HG02642 (cell line): Measurements from ENCODE around the gene TRMT2A.

Experiments
- ATAC-seq: cut with Tn5 transposase; IDR thresholded peaks from one replicate; pipeline ENCODE4 v1.9.1; 2021; ENCODE audit warnings: mild to moderate bottlenecking; ENCODE audit not compliant: unreplicated experiment, poor library complexity

TRMT2A gene

DNA sequence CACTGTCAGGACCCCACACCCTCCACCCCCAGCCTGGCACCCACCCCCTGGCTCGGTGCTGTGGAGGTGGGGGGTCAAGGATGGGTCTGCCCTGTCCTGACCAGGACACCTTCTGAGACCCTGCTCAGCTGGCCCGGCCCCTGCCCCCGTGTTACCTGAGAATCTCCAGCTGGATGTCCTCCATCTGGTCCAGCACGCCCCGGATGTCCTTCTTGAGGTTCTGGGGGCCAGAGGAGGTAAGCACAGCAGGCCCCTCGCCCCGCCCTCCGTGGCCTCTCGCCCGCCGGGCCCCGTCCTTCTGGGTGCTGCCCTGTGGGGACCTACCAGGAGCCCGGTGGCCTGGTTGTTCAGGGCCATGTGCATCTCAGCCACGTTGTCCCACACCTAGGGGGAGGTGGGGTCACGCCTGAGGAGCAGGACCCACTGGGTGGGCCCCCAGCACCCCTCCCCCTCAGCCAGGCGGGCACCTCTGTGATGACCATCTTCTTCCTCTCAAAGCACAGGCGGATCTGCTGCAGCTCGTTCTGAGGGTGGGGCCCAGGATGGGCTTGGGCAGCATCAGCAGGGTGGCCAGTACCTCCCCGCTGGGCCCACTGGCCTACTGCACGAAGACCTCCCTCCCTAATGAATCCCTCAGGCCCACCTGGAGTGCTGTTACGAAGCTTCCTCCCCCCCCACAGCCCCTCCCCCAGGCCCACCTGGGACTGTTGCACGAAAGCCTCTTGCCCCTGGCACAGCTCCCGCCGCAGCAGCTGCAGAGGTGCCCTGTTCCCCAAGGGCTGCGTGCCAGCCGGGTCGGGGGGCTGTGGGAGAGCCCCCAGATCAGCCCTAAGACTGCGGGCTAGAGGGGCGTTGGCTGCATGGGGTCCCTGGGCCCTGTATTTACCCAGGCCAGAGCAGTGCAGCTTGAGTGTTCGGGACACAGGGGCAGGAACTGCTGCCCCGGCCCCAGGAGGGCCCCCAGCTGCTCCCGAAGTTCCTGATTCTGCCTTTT lies 32.5 kb upstream of the TRMT2A start:
- ATAC-seq: no peak

DNA sequence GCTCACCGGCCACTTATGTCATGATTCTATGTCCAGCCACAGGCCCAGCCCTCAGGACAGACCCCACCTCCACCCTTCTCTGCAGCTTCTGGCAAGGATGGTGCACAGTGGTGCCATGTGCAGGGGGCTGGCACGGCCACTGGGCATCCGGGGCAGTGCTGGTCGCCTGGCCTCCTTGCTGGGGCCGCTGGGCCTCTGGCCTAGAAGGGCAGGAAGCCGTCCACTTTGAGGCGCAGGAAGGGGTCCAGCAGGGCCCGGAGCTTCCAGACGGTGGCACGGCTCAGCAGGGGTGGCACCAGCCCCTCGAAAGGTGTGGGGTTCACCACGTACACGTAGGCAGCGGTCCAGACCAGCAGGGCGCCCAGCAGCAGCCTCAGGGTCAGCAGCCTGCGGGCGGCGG lies 31.4 kb upstream of the TRMT2A start:
- no peak for ATAC-seq

DNA sequence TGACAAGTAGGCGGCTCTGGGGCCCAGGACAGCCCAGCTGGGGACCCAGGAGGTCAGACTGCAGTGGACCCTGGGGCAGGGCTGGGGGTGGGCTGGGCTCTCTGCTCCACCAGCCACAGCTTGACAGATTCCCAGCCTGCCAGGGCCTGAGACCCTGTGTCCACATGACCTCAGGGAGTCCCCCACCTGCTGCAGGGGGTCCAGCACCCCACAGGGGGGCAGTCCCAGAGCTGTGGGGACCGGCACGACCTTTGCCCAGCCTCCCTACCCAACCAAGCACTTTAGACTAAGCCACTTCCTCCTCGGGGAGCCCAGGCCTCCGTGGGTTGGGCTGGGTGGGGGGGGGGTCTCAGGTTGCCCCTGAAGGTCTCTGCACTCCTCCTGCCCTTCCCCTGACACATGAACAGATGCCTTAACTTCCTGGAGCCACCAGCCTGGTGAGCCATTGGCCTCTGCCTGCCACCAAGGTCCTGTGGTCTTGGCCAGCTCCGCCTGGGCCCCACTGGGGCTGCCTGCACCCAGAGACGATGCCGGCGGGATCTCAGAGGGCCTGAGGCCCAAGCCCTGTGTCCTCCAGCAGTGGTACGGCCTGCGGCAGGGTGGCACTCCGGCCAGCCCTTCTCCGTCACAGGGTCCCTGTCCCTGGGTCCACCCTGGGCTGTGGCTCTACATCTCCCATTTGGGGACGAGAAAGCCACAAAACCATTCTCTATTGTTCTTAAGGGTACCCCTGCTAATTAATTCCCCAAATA lies 30.4 kb upstream of the TRMT2A start:
- ATAC-seq: no peak

DNA sequence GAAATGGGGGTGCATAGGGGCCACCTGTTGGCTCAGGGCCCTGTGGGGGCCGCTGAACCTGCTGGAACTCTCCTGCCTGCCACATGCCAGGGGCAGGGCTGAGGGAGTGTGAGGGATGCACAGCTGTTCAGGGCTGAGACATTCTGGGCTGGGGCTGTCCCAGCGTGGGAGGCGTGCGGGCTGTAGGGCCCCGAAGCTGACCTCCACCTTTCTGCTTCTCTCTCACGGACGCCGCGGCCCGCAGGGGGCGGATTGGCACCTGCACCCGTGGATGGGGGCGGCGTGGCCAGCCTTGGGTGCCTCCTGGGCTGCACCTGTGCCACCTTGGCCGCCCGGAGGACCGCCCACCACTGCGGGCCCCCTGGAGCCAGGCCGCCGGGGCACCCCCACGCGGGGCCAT lies 29.8 kb upstream of the TRMT2A start:
- ATAC-seq: no peak

DNA sequence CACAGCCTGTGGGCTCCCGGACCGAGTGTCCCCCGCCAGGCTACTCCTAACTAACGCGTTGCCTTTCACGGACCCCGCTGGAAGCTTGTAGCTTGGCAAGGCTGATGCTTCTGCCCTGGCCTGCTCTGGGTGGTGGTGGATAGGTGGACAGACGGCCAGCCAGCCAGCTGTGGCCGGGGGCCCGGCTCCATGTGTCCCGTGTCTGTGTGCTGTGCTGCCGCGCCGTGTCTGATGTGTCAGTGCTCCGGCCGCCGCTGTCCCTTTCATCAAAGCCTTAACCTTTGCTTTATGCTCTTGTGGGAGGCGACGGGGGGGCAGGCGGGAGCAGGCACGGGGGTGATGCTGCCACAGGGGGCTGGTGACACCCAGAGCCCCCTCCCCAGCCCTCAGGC lies 28.8 kb upstream of the TRMT2A start:
- no peak for ATAC-seq

DNA sequence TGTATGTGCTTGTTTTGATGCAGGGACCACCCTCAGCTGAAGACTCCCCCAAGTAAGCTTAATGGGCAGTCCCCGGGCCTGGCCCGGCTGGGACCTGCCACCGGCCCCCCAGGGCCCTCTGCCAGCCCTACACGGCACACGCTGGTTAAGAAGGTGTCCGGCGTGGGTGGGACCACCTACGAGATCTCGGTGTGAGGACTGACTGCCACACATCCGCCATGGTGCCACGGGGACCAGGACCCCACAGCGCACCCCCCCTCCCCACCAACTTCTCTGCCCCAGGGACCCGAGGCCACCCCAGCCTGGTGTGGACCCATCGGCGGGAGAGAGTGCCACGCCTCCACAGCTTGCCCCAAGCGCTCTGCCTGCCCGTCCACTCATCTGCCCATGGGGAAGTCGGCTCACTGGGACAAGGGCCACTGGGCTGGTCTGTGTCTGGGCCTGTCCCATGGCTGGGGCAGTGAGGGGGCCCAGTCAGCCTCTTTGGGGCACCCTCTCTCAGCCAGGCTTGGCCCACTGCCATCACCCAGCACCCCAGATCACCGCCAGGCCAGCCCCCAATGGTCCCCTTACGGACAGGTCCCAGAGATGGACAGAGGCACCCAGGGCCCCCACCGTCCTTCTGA lies 28.3 kb upstream of the TRMT2A start:
- no peak for ATAC-seq

DNA sequence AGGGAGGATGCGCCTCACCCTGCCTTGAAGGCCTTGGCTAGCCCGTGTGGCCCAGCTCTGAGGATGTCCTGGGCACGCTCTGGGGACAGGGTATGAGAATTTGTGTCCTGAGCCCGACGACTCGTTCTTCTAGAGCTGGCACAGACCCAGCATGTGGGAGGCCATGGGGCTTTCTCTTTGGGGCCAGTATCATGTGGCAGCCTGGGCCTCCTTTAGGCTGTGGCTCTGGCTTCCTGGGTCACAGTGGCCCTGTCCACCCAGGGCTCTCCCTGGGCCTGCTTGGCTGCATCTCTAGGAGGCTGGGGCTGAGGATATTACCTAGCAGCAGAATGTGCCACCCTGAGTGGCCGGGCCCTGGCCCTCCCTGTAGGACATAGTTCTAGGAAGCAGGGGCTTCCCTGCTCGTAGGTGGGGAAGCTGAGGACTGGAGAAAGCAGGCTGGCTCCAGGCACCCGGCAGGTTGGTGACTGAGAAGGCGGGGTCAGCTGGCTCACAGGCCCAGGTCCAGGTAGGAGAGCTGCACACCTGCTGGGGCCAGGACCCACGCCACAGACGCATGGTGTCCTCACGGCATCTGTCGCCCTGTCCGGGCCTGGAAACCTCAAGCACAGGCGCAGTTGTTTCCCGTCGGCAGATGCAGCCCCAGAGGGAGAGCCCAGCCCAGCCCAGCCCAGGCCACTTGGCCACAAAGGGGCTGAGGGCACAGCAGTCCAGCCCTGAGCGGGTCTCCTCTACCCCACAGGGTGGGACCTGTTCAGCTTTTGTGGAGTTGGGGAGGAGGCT lies 27.0 kb upstream of the TRMT2A start:
- ATAC-seq: no peak

DNA sequence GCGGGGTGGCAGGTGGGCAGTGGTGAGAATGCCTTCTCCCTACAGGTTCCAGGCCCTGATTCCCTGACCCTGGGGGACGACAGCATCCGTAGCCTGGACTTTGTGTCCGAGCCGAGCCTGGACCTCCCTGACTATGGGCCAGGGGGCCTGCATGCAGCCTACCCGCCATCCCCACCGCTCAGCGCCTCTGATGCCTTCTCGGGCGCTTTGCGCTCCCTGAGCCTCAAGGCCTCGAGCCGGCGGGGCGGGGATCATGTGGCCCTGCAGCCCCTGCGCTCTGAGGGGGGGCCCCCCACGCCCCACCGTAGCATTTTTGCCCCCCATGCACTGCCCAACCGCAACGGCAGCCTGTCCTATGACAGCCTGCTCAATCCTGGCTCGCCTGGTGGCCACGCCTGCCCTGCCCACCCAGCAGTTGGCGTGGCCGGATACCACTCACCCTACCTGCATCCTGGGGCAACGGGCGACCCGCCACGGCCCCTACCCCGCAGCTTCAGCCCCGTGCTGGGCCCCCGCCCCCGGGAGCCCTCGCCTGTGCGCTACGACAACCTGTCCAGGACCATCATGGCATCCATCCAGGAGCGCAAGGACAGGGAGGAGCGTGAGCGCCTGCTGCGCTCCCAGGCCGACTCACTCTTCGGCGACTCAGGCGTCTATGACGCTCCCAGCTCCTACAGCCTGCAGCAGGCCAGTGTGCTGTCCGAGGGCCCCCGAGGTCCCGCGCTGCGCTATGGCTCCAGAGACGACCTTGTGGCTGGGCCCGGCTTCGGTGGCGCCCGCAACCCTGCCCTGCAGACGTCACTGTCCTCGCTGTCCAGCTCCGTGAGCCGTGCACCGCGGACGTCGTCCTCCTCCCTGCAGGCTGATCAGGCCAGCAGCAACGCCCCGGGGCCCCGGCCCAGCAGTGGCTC lies 25.9 kb upstream of the TRMT2A start:
- no peak for ATAC-seq

DNA sequence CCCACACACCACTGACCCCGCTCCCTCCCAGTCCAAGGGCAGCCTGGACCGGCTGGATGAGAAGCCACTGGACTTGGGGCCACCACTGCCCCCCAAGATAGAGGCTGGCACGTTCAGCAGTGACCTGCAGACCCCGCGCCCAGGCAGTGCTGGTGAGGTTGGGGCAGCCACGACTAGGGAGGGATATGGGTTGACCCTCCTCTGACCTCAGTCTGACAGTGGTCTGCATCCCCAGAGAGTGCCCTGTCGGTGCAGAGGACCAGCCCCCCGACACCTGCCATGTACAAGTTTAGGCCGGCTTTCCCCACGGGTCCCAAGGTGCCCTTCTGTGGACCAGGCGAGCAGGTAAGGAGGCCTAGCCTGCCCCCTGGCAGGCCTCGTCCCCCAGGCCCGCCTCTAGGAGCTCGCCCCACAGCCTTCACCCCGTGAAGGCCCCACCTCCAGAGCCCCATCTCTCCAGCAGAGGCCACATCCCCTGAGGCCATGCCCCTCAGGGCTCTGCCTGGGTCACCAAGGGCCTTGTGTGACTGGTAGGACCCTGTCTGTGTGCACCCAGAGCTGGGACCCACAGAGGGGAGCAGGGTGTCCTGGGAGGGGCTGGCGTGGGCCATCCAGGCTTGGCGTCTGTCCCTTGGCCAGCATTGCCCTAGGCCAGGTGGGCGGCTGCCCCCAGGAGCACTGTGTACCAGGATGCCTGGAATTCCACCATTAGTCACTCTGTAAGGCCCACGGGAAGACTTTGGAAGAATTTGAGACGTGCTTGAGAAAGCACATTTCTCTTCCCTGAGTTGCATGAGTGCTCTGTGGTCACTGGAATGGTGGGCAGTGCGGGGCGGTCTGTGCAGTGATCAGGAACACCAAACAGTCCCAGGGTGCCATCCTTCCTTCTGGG lies 24.4 kb upstream of the TRMT2A start:
- ATAC-seq: no peak

DNA sequence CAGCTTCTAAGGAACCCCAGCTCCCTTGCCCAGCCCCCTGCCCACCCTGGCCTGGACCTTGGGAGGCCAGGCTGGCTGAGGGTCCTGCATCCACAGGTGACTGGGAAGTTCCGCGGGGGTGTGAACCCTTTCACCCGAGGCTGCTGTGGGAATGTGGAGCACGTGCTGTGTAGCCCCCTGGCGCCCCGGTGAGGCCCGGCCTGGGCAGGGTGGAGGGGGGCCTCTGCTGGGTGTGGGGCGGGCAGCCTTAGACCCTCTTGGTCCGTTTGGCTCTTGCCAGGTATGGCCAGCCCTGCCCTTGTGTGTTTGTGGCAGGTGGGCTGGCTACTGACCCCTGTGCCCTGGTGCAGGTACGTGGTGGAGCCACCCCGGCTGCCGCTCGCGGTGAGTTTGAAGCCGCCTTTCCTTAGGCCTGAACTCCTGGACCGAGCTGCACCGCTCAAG lies 23.5 kb upstream of the TRMT2A start:
- ATAC-seq: no peak

DNA sequence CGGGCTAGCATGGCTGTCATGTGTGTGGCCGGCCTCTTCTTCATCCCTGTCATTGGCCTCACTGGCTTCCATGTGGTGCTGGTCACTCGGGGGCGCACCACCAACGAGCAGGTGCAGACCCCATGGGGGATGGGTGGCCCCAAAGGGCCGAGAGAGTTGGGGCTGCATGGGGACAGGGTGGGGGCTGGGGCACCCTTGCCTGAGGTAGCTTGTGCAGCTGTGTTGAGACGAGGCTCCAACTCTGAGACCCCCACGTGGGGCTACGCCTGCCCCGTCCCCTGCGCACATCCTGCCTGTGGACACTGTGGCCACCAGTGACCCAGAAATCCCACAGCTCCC lies 23.1 kb upstream of the TRMT2A start:
- no peak for ATAC-seq

DNA sequence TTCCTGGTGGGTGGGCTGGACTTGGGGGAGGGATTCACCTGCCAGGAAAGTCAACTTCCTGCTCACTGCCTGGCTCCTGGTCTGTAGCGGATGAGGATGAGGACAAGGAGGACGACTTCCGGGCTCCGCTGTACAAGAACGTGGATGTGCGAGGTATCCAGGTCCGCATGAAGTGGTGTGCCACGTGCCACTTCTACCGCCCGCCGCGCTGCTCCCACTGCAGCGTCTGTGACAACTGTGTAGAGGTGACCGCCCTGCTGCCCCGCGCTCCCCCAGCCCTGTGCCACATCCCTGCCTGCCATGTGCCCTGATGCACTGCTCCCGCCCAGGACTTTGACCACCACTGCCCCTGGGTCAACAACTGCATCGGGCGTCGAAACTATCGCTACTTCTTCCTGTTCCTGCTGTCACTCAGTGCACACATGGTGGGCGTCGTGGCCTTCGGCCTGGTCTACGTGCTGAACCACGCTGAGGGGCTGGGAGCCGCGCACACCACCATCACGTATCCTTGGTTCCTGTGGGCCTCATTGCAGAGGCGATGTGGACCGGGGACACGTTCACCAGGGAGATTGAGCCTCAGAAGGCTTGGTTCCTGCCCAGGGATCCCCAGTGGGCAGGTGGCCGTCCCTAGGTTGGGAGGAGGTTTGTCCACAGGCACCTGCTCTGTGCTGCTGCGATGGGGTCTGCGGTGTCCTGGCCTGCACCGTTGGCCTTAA lies 22.5 kb upstream of the TRMT2A start:
- ATAC-seq: no peak

DNA sequence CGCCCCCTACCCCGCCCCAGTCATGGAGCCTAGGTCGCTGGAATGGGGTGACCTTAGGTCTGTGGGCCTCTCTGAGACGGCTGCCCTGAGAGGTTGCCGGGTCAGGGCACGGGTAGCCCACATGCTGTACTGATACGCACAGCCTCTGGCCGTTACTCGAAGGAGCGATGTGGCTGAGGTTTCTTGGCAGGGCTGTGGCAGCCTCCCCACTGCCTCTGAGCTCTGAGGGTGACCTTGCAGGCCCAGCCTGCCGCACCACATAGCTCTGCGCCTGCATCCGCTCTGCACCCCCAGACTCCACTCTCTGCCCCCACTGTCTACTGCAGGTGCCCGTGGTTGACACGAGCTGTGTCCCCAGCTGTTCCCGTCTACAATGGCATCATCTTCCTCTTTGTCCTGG lies 21.8 kb upstream of the TRMT2A start:
- ATAC-seq: no peak

DNA sequence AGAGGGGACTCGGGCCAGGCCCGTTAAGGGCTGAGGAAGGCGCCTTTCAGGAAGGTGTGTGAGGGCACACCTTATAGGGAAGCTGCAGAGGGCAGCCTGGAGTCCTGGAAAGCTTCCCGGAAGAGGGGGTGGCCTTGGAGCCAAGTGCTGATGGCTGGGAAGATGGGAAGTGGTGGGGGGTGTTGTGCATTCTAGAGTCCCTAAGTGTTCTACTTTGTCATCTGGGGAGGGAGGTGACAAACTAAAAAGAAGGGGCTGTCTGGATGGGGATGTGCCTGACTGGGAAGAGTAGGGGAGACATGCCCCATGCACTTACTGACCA lies 21.4 kb upstream of the TRMT2A start:
- no peak for ATAC-seq

DNA sequence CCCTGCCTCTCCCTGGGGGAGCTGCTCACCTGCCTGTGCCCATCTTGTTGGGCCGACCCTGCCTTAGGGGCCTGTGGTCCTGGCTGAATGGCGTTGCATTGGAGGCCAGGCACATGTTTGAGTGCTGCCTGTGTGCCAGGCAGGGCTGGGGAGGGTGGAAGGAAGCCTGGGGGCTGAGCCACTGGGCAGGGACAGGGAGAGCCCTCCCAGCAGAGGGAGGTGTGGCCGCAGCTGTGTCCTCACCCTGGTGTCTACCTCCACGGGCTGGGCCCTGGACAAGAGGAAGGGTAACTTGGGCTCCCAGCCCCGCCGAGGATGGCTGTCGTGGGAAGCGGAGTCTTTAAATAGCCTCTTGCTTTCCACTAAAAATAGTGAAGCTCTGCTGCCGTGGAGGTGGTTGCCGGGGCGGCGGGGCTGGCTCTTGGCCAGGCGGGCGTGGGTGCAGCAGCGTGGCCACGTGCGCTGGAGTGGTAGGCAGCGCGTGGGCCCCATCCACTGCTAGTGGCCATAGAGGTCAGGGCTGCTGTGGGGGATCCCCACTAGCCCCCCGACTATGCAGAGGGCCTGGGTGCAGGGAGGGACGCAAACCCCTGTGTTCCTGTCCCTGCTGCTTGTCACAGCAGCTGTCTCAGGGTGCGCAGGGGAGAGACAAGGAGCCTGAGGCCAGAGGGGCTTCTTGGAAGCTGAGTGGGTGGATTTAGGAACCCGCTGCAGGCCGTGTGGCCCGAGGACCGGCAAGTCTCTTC lies 20.8 kb upstream of the TRMT2A start:
- no peak for ATAC-seq

DNA sequence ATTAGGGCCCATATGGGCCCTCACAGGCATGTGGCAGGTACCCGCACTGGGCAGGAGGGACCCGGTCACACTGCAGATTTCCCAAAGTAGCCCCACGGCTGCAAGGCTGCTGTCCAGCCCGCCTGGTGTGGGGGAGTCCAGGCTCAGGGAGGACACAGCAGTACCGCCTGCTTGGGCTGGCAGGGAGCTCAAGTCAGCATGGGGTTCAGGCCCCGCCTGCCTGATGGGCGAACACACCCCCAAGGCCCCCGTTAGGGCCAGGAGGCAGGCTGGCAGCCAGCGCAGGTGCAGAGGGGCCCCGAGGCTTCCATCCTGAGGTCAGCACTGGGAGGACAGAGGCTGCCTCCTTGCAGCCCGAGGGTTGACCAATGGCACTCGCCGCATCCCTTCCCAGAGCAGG lies 20.1 kb upstream of the TRMT2A start:
- no peak for ATAC-seq

DNA sequence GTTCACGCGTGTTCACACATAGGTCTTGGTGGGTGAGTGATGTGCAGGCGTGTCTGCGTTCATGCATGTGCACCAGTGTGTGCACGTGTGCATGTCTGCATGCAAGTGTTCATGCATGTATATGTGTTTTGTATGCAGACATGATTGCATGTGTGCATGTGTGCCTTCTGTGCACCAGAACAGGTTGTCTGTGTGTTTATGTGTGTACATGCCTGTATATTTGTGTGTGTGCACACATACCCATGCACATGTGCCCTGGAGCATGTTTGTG lies 19.5 kb upstream of the TRMT2A start:
- no peak for ATAC-seq
